ENCODE data around the gene ZNF454. TPM values are rescaled to one million over a fixed set of nuclear protein-coding genes. Genes with fewer than 3 reads are reported as not detected.

ZNF454 gene
- total RNA-seq, 4 donors from 2014 or later = 0.60 to 4.6 (median 2.1) TPM

- no peak for ATAC-seq (ENCODE audit: low FRiP score)
- DNase-seq (ENCODE audit: low spot score) = no peak
- TF ChIP-seq CTCF (IDR thresholded peaks at IDR 0.05) = no peak
These were observed 24.6 kb downstream of the ZNF454 start for GRCh38 chr5:178965465-178966055.

DNA sequence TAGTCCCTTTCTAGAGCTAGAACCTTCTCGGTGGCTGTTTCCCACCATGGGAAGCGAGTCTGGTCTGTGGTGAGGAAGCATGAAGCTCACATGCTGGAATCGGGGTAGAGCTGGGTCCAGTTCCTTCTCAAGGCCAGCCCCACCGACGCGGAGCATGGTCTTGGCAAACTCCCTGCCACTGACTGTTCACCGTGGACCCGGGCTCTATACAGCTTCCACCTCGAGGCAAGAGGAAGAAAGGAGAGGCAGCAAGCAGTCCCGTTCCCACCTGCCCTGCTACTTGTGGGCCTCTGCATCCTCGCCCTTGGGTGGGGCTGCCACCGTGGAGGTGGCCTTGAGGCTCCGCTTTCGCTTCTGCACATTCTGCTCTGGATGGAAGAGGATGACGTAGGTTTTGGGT lies 40.4 kb downstream of the ZNF454 start:
- DNase-seq (ENCODE audit: low spot score) (no peak), ATAC-seq (ENCODE audit: low FRiP score) (no peak)
- TF ChIP-seq CTCF (IDR thresholded peaks at IDR 0.05) = no peak

DNA sequence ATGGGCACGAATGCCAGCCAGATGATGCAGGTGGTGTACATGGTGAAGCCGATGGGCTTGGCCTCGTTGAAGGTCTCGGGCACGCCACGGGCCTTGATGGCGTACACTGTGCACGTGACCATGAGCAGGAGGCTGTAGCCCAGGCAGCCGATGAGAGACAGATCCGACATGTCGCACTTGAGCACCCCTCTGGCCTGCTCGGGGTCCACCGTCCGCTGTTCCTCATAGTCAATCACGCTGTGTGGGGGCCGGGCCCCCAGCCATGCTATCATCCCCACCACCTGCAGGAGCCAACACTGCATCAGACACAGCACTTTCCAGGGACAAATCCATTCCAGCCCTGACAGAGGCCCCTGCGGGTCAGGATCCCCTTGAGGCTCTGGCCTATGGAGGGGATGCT lies 41.9 kb downstream of the ZNF454 start:
- no peak for ATAC-seq (ENCODE audit: low FRiP score)
- no peak for DNase-seq (ENCODE audit: low spot score)
- no peak for TF ChIP-seq CTCF (IDR thresholded peaks at IDR 0.05)

- ATAC-seq (ENCODE audit: low FRiP score) = no peak
- DNase-seq (ENCODE audit: low spot score) = no peak
- no peak for TF ChIP-seq CTCF (IDR thresholded peaks at IDR 0.05)
These were observed 42.7 kb downstream of the ZNF454 start for GRCh38 chr5:178983728-178984127.

GRCh38 chr5:178984145-178985072 lies 43.4 kb downstream of the ZNF454 start:
- ATAC-seq (ENCODE audit: low FRiP score) (no peak), DNase-seq (ENCODE audit: low spot score) (no peak)
- TF ChIP-seq CTCF (IDR thresholded peaks at IDR 0.05) = no peak

- DNase-seq (ENCODE audit: low spot score) = no peak
- TF ChIP-seq CTCF (IDR thresholded peaks at IDR 0.05) = no peak
- ATAC-seq (ENCODE audit: low FRiP score) = no peak
These were observed 45.4 kb downstream of the ZNF454 start for GRCh38 chr5:178986326-178986960.
